T-helper 9 cell (primary cell): ENCODE results near the gene SLC8A2.

Experiments
- DNase-seq: peaks from one replicate; pipeline ENCODE4 v3.0.0-alpha.2; 2020

The SLC8A2 gene

GRCh38 chr19:47458672-47459071 lies 13.0 kb downstream of the SLC8A2 start:
- DNase-seq, result no peak

- DNase-seq, result no peak
These were observed 14.8 kb downstream of the SLC8A2 start for GRCh38 chr19:47456721-47457474.

- no peak for DNase-seq
These were observed 21.2 kb downstream of the SLC8A2 start for GRCh38 chr19:47450478-47450877.

GRCh38 chr19:47448360-47448727 lies 23.3 kb downstream of the SLC8A2 start:
- no peak for DNase-seq

GRCh38 chr19:47447470-47448359 lies 24.0 kb downstream of the SLC8A2 start:
- DNase-seq, result peak; percentile 28

GRCh38 chr19:47446534-47447469 lies 24.9 kb downstream of the SLC8A2 start:
- no peak for DNase-seq

- DNase-seq, result peak; percentile 51
These were observed 25.7 kb downstream of the SLC8A2 start for GRCh38 chr19:47445937-47446402.

- no peak for DNase-seq
These were observed 26.2 kb downstream of the SLC8A2 start for GRCh38 chr19:47445527-47445926.

GRCh38 chr19:47444388-47444821 lies 27.3 kb downstream of the SLC8A2 start:
- peak; percentile 41 for DNase-seq

- DNase-seq, result no peak
These were observed 28.4 kb downstream of the SLC8A2 start for GRCh38 chr19:47443331-47443730.

- DNase-seq, result no peak
These were observed 32.9 kb downstream of the SLC8A2 start for GRCh38 chr19:47438793-47439220.

- DNase-seq, result no peak
These were observed 34.2 kb downstream of the SLC8A2 start for GRCh38 chr19:47437500-47437899.

- DNase-seq, result peak; percentile 87
These were observed 34.8 kb downstream of the SLC8A2 start for GRCh38 chr19:47436712-47437401.

GRCh38 chr19:47435883-47436417 lies 35.7 kb downstream of the SLC8A2 start:
- no peak for DNase-seq

GRCh38 chr19:47435196-47435595 lies 36.5 kb downstream of the SLC8A2 start:
- DNase-seq, result no peak

- DNase-seq, result no peak
These were observed 37.6 kb downstream of the SLC8A2 start for GRCh38 chr19:47434088-47434487.

- DNase-seq, result no peak
These were observed 38.6 kb downstream of the SLC8A2 start for GRCh38 chr19:47433121-47433520.

GRCh38 chr19:47432499-47432898 lies 39.2 kb downstream of the SLC8A2 start:
- no peak for DNase-seq

GRCh38 chr19:47432091-47432490 lies 39.6 kb downstream of the SLC8A2 start:
- DNase-seq, result no peak

GRCh38 chr19:47430041-47430802 lies 41.5 kb downstream of the SLC8A2 start:
- no peak for DNase-seq
